K562 (cell line): Measurements from ENCODE around the gene FCSK. TPM values are rescaled to one million over a fixed set of nuclear protein-coding genes. Genes with fewer than 3 reads are reported as not detected.

ENCODE experiments used
- E2F5 ChIP-seq: sonication (generic); formaldehyde crosslinking; IDR thresholded peaks from 2 replicates; pipeline ENCODE4 v1.8.0; 2022; ENCODE audit warnings: mild to moderate bottlenecking, missing genetic modification reagents
- GTF2F1 ChIP-seq: IDR thresholded peaks from 2 replicates; pipeline ENCODE4 v1.6.1; 2011; ENCODE audit warnings: low read depth, low read length, improper control_type of control experiment
- L3MBTL2 ChIP-seq: fragments of 450-650 bp; IDR thresholded peaks from 2 replicates; pipeline ENCODE4 v1.6.1; 2016; ENCODE audit warnings: mild to moderate bottlenecking, moderate library complexity
- MAZ ChIP-seq, 2 experiments: fragments of 450-650 bp in 1 of 2; sonication (generic) in 1 of 2; formaldehyde crosslinking; IDR thresholded peaks in 1 of 2; conservative IDR thresholded peaks in 1 of 2; 2 replicates each; pipeline versions ENCODE4 v1.4.0 to v1.5.0; 2020; ENCODE audit warnings: mild to moderate bottlenecking in 1 of 2, missing genetic modification reagents in 1 of 2
- MYBL2 ChIP-seq, 2 experiments: fragments of 450-650 bp in 1 of 2; sonication (generic) in 1 of 2; formaldehyde crosslinking in 1 of 2; IDR thresholded peaks; 2 replicates each; pipeline versions ENCODE4 v1.6.1 to v1.8.1; 2017 to 2022; ENCODE audit warnings: borderline replicate concordance in 1 of 2, inconsistent platforms in 1 of 2, low read depth in 1 of 2, mild to moderate bottlenecking in 1 of 2, missing genetic modification reagents in 1 of 2, moderate library complexity in 1 of 2
- SAFB2 ChIP-seq: fragments of 200-400 bp; formaldehyde crosslinking; IDR thresholded peaks from 2 replicates; pipeline ENCODE4 v1.6.1; 2018; ENCODE audit warnings: borderline replicate concordance, low read length, low read depth, moderate library complexity; ENCODE audit not compliant: severe bottlenecking
- SIRT6 ChIP-seq: IDR thresholded peaks from one replicate; pipeline ENCODE4 v1.6.1; 2012; ENCODE audit warnings: low read depth, mild to moderate bottlenecking, control low read depth, inconsistent platforms, low read length, moderate library complexity
- TEAD1 ChIP-seq, 2 experiments: fragments of 450-650 bp in 1 of 2; sonication (generic) in 1 of 2; formaldehyde crosslinking; IDR thresholded peaks; 2 replicates each; pipeline versions ENCODE4 v1.4.0 to v1.8.0; 2020 to 2022; ENCODE audit warnings: mild to moderate bottlenecking in 2 of 2, missing genetic modification reagents in 1 of 2
- XRCC5 ChIP-seq: fragments of 200-400 bp; formaldehyde crosslinking; IDR thresholded peaks from 2 replicates; pipeline ENCODE4 v1.6.1; 2017; ENCODE audit warnings: low read depth, mild to moderate bottlenecking, low read length
- ZBTB34 ChIP-seq: fragments of 250-450 bp; sonication (Bioruptor Pico); IDR thresholded peaks from 2 replicates; pipeline ENCODE4 v1.8.0; 2021; ENCODE audit warnings: mild to moderate bottlenecking, moderate library complexity
- ZNF518B ChIP-seq: fragments of 250-450 bp; sonication (Bioruptor Pico); IDR thresholded peaks from 2 replicates; pipeline ENCODE4 v1.5.0; 2021; ENCODE audit warnings: mild to moderate bottlenecking, moderate library complexity
- ZNF695 ChIP-seq: fragments of 450-650 bp; formaldehyde crosslinking; IDR thresholded peaks from 2 replicates; pipeline ENCODE4 v1.4.0; 2020; ENCODE audit warnings: mild to moderate bottlenecking, moderate library complexity
- ZNF76 ChIP-seq: fragments of 250-450 bp; sonication (Bioruptor Pico); IDR thresholded peaks from 2 replicates; pipeline ENCODE4 v1.4.0; 2020; ENCODE audit warnings: mild to moderate bottlenecking, moderate library complexity, borderline replicate concordance
- ZZZ3 ChIP-seq: fragments of 450-650 bp; IDR thresholded peaks from 2 replicates; pipeline ENCODE4 v1.6.1; 2016; ENCODE audit warnings: antibody characterized with exemption, mild to moderate bottlenecking, moderate library complexity
- polyA plus RNA-seq, 8 experiments: library from polyadenylated mRNA; depleted of rRNA in 4 of 8; stranded (reverse) in 5 of 8; unstranded in 3 of 8; fragments of >200 nt; fragmentation: Nextera tagmentation in 2 of 8; fragmentation: Illumina TruSeq in 1 of 8; extraction: Ambion mirVana in 2 of 8; extraction: Trizol in 1 of 8; gene quantifications; 2 replicates each; pipeline versions ENCODE4 v1.2.1 to v1.2.3, GENCODE V29; 2011 to 2014; ENCODE audit warnings: inconsistent platforms in 1 of 8, missing spikeins in 1 of 8
- total RNA-seq, 7 experiments: library from RNA; depleted of rRNA in 6 of 7; stranded (reverse); fragments of >200 nt in 6 of 7; fragmentation: Illumina TruSeq in 2 of 7; extraction: Trizol in 2 of 7; gene quantifications; 2 replicates each; pipeline versions ENCODE4 v1.2.1 to v1.2.3, GENCODE V29; 2011 to 2021; ENCODE audit warnings: low replicate concordance in 1 of 7
- TF ChIP-seq, protein P1 (sequence below): fragments of 250-450 bp; sonication (Bioruptor Pico); IDR thresholded peaks from 2 replicates; pipeline ENCODE4 v1.4.0; 2020; ENCODE audit warnings: mild to moderate bottlenecking

The FCSK gene
- total and polyA plus RNA-seq, 9 of the 15 experiments (the other 6 are each of a cell fraction or from before 2014, with no cell fraction given), result 0.92 to 18.6 (median 8.3) TPM

- TF ChIP-seq ZBTB34 (CRISPR knock-in tag), result no peak
- TF ChIP-seq ZNF76 (CRISPR knock-in tag), result peak; percentile 41; the same call in 1 of the 2 replicates
- 0 out of 2 replicates have a peak, but pooled peaks have one; percentile 20 for TF ChIP-seq GTF2F1
- no peak for TF ChIP-seq ZZZ3
- TF ChIP-seq ZNF518B (CRISPR knock-in tag), result no peak
- TF ChIP-seq L3MBTL2, result peak; percentile 59
- TF ChIP-seq ZNF695, result no peak
- TF ChIP-seq, protein P1, sequence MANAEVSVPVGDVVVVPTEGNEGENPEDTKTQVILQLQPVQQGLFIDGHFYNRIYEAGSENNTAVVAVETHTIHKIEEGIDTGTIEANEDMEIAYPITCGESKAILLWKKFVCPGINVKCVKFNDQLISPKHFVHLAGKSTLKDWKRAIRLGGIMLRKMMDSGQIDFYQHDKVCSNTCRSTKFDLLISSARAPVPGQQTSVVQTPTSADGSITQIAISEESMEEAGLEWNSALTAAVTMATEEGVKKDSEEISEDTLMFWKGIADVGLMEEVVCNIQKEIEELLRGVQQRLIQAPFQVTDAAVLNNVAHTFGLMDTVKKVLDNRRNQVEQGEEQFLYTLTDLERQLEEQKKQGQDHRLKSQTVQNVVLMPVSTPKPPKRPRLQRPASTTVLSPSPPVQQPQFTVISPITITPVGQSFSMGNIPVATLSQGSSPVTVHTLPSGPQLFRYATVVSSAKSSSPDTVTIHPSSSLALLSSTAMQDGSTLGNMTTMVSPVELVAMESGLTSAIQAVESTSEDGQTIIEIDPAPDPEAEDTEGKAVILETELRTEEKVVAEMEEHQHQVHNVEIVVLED (CRISPR knock-in tag), result peak; percentile 85
- TF ChIP-seq E2F5 (CRISPR knock-in tag), result no peak
- TF ChIP-seq XRCC5, result no peak; the same call in 1 of the 2 replicates
- peak; percentile 60 to 93; a peak in 2 of 4 replicates for TF ChIP-seq TEAD1 (CRISPR knock-in tag; IDR thresholded peaks at IDR 0.05)
- peak; percentile 99 to 100 for TF ChIP-seq MAZ (CRISPR knock-in tag; conservative IDR thresholded peaks at IDR 0.05 in 1 of 2, IDR thresholded peaks at IDR 0.05 in 1 of 2)
- TF ChIP-seq MYBL2 (IDR thresholded peaks at IDR 0.05; ENCODE audit: low read depth), result no peak
- no peak for TF ChIP-seq MYBL2 (CRISPR knock-in tag; IDR thresholded peaks at IDR 0.05; ENCODE audit: borderline replicate concordance)
- no peak for TF ChIP-seq SIRT6
- TF ChIP-seq SAFB2, result no peak
Measured at GRCh38 chr16:70438969-70439862, 15.2 kb upstream of the FCSK start, which contains the start of gene ST3GAL2 (continued).
